Testis (tissue), 3 donors: ENCODE measurements around the gene TSSC4. TPM values are rescaled to one million over a fixed set of nuclear protein-coding genes. Genes with fewer than 3 reads are reported as not detected.
A peak's percentile ranks its signal among the peaks of the same experiment; 100 is the strongest.

Experiments used
- DNase-seq: peaks from one replicate; pipeline ENCODE4 v3.0.0-alpha.2; 2019
- H3K27ac ChIP-seq, 2 donors: fragments of 200-600 bp; sonication (generic); one replicate each; pipeline ENCODE4 v1.5.1; 2019
- H3K27me3 ChIP-seq: fragments of 200-600 bp; sonication (generic); one replicate; pipeline ENCODE4 v1.5.1; 2019
- H3K36me3 ChIP-seq: fragments of 200-600 bp; sonication (generic); one replicate; pipeline ENCODE4 v1.5.1; 2017; ENCODE audit warnings: low read depth; ENCODE audit errors: missing control alignments
- H3K4me1 ChIP-seq: fragments of 200-600 bp; sonication (generic); one replicate; pipeline ENCODE4 v1.5.1; 2019
- H3K4me3 ChIP-seq, 2 donors: fragments of 200-600 bp; sonication (generic); one replicate each; pipeline ENCODE4 v1.5.1; 2017 to 2019
- H3K9me3 ChIP-seq: fragments of 200-600 bp; sonication (generic); one replicate; pipeline ENCODE4 v1.5.1; 2017
- POLR2A ChIP-seq: fragments of 450-650 bp; IDR thresholded peaks from one replicate; pipeline ENCODE4 v1.6.1; 2017; ENCODE audit warnings: antibody characterized with exemption, mild to moderate bottlenecking, moderate library complexity
- WGBS, 2 donors: methylation state at CpG; one replicate each; pipeline ENCODE4 v1.1.5; 2018; 5-methylcytosine and 5-hydroxymethylcytosine counted together
- intact Hi-C: fragments of 100-400 bp; cut with DNase I; formaldehyde crosslinking; loops from one replicate; pipeline ENCODE4 v1.15.1; 2023; ENCODE audit warnings: low total_unique reads
- polyA plus RNA-seq: library from polyadenylated mRNA; stranded (reverse); fragments of 350-450 nt; fragmentation: Illumina TruSeq; extraction: RNeasy Lipid Tissue Mini Kit (QIAGEN cat#74804); gene quantifications from one replicate; pipeline ENCODE4 v1.2.3, GENCODE V29; 2014; ENCODE audit warnings: low read depth, low replicate concordance; ENCODE audit not compliant: insufficient read depth
- total RNA-seq, 2 donors: library from RNA; depleted of rRNA; stranded (reverse); fragments of >200 nt; gene quantifications; one replicate each; pipeline ENCODE4 v1.2.3, GENCODE V29; 2016
- TF ChIP-seq, protein P1 (sequence below), 3 experiments: fragments of 450-650 bp in 2 of 3; fragments of 200-600 bp in 1 of 3; sonication (generic) in 1 of 3; IDR thresholded peaks; one replicate each; pipeline ENCODE4 v1.5.1; 2016 to 2019; ENCODE audit warnings: antibody characterized with exemption in 3 of 3, mild to moderate bottlenecking in 2 of 3, moderate library complexity in 1 of 3

The TSSC4 gene
- total and polyA plus RNA-seq, 3 donors from 2014 or later: 87.4 to 133 (median 95.5) TPM

GRCh38 chr11:2448661-2449547 is 48.4 kb downstream of the TSSC4 start:
- Histone ChIP-seq H3K27ac (no peak overlapping the region), H3K4me1 (peaks cover 6% of the 10 kb centered on the region), H3K36me3 (no peaks in the 10 kb centered on the region), H3K27me3 (no peaks in the 10 kb centered on the region), H3K9me3 (no peaks in the 10 kb centered on the region), H3K4me3 (no peak overlapping the region)
- intact Hi-C loops: no loop called here
- TF ChIP-seq, protein P1, sequence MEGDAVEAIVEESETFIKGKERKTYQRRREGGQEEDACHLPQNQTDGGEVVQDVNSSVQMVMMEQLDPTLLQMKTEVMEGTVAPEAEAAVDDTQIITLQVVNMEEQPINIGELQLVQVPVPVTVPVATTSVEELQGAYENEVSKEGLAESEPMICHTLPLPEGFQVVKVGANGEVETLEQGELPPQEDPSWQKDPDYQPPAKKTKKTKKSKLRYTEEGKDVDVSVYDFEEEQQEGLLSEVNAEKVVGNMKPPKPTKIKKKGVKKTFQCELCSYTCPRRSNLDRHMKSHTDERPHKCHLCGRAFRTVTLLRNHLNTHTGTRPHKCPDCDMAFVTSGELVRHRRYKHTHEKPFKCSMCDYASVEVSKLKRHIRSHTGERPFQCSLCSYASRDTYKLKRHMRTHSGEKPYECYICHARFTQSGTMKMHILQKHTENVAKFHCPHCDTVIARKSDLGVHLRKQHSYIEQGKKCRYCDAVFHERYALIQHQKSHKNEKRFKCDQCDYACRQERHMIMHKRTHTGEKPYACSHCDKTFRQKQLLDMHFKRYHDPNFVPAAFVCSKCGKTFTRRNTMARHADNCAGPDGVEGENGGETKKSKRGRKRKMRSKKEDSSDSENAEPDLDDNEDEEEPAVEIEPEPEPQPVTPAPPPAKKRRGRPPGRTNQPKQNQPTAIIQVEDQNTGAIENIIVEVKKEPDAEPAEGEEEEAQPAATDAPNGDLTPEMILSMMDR (IDR thresholded peaks at IDR 0.05): no peak
- TF ChIP-seq POLR2A: no peak
- no peak for DNase-seq
- WGBS, 2 donors: 83 to 91% methylated on average over 20 to 21 of the region's 21 CpGs

GRCh38 chr11:2449548-2450320 is 49.2 kb downstream of the TSSC4 start:
- H3K27ac ChIP-seq: peak overlapping the region in 1 of 2 donors; percentile 25
- DNase-seq: peak; percentile 83
- H3K4me3 ChIP-seq: no peak overlapping the region
- peaks cover 6% of the 10 kb centered on the region for H3K4me1 ChIP-seq
- no peak for TF ChIP-seq POLR2A
- TF ChIP-seq, protein P1 (IDR thresholded peaks at IDR 0.05): no peak
- 50 to 70% methylated on average over 15 to 26 of the region's 26 CpGs for WGBS, 2 donors
- intact Hi-C loops: no loop called here
- no peaks in the 10 kb centered on the region for H3K36me3 ChIP-seq
- H3K27me3 ChIP-seq: no peaks in the 10 kb centered on the region
- H3K9me3 ChIP-seq: no peaks in the 10 kb centered on the region

DNA sequence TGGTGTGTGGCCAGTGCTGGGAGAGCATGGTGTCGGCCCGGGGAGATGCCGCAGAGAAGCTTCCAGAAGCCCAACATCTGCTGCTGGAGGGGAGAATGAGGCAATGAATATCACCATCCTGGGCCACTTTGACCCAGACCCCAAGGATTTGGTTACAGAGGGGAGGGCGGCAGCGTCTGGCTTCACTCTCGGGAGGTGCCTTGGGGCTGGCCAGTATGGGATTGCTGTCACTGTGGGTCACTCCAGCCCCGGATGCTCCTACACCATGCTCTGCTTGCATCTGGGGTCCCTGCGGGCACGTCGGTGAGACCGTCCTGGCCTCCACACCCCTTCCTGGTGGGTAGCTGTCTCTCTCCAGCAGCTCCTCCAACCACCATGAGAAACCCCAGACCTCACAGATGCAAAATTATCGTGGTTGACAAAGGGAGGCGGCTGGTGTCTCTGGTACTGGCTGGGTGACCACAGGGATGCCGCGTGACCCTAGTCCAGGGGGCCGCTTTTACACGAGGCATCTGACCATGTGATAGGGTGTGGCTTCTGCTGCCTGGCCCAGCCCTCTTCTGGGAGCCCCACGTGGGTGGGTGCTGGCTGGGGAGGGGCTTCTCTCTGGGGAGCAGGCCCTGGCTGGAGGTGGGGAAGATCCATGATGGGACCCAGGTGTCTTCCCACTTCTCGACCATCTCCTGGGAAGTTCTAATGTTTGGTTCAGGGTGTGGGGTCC is 49.9 kb downstream of the TSSC4 start:
- 80 to 87% methylated on average over 2 to 19 of the region's 19 CpGs for WGBS, 2 donors
- H3K4me3 ChIP-seq: no peak overlapping the region
- no peaks in the 10 kb centered on the region for H3K27me3 ChIP-seq
- H3K36me3 ChIP-seq: no peaks in the 10 kb centered on the region
- TF ChIP-seq POLR2A: no peak
- TF ChIP-seq, protein P1 (IDR thresholded peaks at IDR 0.05): no peak
- no peak for DNase-seq
- intact Hi-C loops: no loop called here
- H3K4me1 ChIP-seq: peaks cover 6% of the 10 kb centered on the region
- H3K9me3 ChIP-seq: no peaks in the 10 kb centered on the region
- H3K27ac ChIP-seq: peak overlapping the region in 1 of 2 donors; percentile 25

DNA sequence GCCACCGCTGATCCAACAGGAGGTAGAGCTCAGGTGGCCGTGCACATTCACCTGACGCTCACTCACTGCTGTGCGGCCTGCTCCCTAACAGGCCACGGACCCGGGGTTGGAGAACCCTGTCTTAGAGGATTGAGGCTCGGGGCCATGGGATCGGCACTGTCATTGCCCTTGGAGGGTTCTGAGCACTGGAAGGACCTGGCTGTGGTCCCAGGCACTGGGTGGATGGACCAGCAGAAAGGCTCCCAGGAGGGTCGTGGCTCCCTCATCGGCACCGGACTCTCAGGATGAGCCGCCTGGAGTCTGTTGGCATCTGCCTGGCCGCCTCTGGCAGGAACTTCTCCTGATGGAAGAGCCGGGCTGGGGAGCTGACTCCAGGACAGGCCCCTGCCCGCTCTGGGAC is 50.8 kb downstream of the TSSC4 start:
- Histone ChIP-seq H3K27me3 (no peaks in the 10 kb centered on the region), H3K4me3 (no peak overlapping the region), H3K36me3 (no peaks in the 10 kb centered on the region), H3K4me1 (peaks cover 6% of the 10 kb centered on the region), H3K9me3 (no peaks in the 10 kb centered on the region), H3K27ac (no peak overlapping the region)
- 95 to 100% methylated on average over 2 to 15 of the region's 15 CpGs for WGBS, 2 donors
- intact Hi-C loops: no loop called here
- no peak for DNase-seq
- no peak for TF ChIP-seq POLR2A
- TF ChIP-seq, protein P1 (IDR thresholded peaks at IDR 0.05): no peak
